HEK293 (cell line): ENCODE results near the gene RSU1.

ENCODE experiments used
- CTCF ChIA-PET: fragments of 350-600 bp; formaldehyde crosslinking; extraction: SDS; loops from one replicate; lab custom pipeline; 2021; ENCODE audit warnings: antibody characterized with exemption; lab: Yijun Ruan, JAX
- POLR2A ChIA-PET: fragments of 300-600 bp; formaldehyde crosslinking; extraction: SDS; loops from one replicate; lab custom pipeline; 2020; ENCODE audit warnings: antibody characterized with exemption, inconsistent platforms; lab: Yijun Ruan, JAX
- H3K27ac ChIP-seq: fragments of 200-500 bp; sonication (Bioruptor generic); 2 replicates; pipeline ENCODE4 v1.5.1; 2014; ENCODE audit warnings: low read depth, low read length, control low read depth, inconsistent platforms; ENCODE audit errors: extremely low read depth
- H3K36me3 ChIP-seq, 2 experiments: fragments of 200-500 bp in 1 of 2; sonication (Bioruptor generic) in 1 of 2; 1 replicate in 1 of 2; 2 replicates in 1 of 2; pipeline ENCODE4 v1.5.1; 2014 to 2017; ENCODE audit warnings: inconsistent platforms in 2 of 2, low read length in 2 of 2; ENCODE audit not compliant: control insufficient read depth in 2 of 2, insufficient read depth in 1 of 2
- H3K4me1 ChIP-seq: fragments of 200-500 bp; sonication (Bioruptor generic); 2 replicates; pipeline ENCODE4 v1.5.1; 2014; ENCODE audit warnings: mild to moderate bottlenecking, low read length, inconsistent platforms; ENCODE audit not compliant: control insufficient read depth, insufficient read depth
- H3K4me3 ChIP-seq: 2 replicates; pipeline ENCODE4 v1.5.1; 2011; ENCODE audit warnings: low read depth, mild to moderate bottlenecking, control low read depth, low read length, moderate library complexity
- H3K9me3 ChIP-seq: fragments of 200-500 bp; sonication (Bioruptor generic); 2 replicates; pipeline ENCODE4 v1.5.1; 2014; ENCODE audit warnings: low read depth, low read length, inconsistent platforms; ENCODE audit not compliant: control insufficient read depth, insufficient read depth
- ATF2 ChIP-seq: fragments of 450-650 bp; formaldehyde crosslinking; IDR thresholded peaks from 2 replicates; pipeline ENCODE4 v1.5.1; 2016; ENCODE audit warnings: missing biosample characterization, missing genetic modification characterization, low read depth
- BCL11A ChIP-seq: fragments of 450-650 bp; formaldehyde crosslinking; IDR thresholded peaks from 2 replicates; pipeline ENCODE4 v1.5.1; 2016; ENCODE audit warnings: low read depth, missing biosample characterization, missing genetic modification characterization
- BCL6B ChIP-seq: fragments of 450-650 bp; formaldehyde crosslinking; IDR thresholded peaks from 2 replicates; pipeline ENCODE4 v1.5.1; 2017; ENCODE audit warnings: missing biosample characterization, missing genetic modification characterization
- FEZF1 ChIP-seq: fragments of 450-650 bp; formaldehyde crosslinking; IDR thresholded peaks from 2 replicates; pipeline ENCODE4 v1.5.1; 2016; ENCODE audit warnings: missing biosample characterization, missing genetic modification characterization
- GLI4 ChIP-seq: fragments of 450-650 bp; formaldehyde crosslinking; IDR thresholded peaks from 2 replicates; pipeline ENCODE4 v1.5.1; 2016; ENCODE audit warnings: missing biosample characterization, missing genetic modification characterization
- GLIS2 ChIP-seq: fragments of 450-650 bp; formaldehyde crosslinking; IDR thresholded peaks from 2 replicates; pipeline ENCODE4 v1.5.1; 2016; ENCODE audit warnings: missing biosample characterization, missing genetic modification characterization
- KLF16 ChIP-seq: fragments of 450-650 bp; formaldehyde crosslinking; IDR thresholded peaks from 2 replicates; pipeline ENCODE4 v1.5.1; 2017; ENCODE audit warnings: missing biosample characterization, missing genetic modification characterization
- PRDM6 ChIP-seq: fragments of 450-650 bp; formaldehyde crosslinking; IDR thresholded peaks from 2 replicates; pipeline ENCODE4 v1.5.1; 2017; ENCODE audit warnings: missing biosample characterization, missing genetic modification characterization
- ZEB2 ChIP-seq: fragments of 450-650 bp; formaldehyde crosslinking; IDR thresholded peaks from 2 replicates; pipeline ENCODE4 v1.5.1; 2016; ENCODE audit warnings: missing biosample characterization, missing genetic modification characterization
- ZFP41 ChIP-seq: fragments of 450-650 bp; formaldehyde crosslinking; IDR thresholded peaks from 2 replicates; pipeline ENCODE4 v1.5.1; 2016; ENCODE audit warnings: missing biosample characterization, missing genetic modification characterization, borderline replicate concordance
- ZNF175 ChIP-seq: fragments of 450-650 bp; formaldehyde crosslinking; IDR thresholded peaks from 2 replicates; pipeline ENCODE4 v1.5.1; 2016; ENCODE audit warnings: missing biosample characterization, missing genetic modification characterization
- ZNF184 ChIP-seq: fragments of 450-650 bp; IDR thresholded peaks from 2 replicates; pipeline ENCODE4 v1.5.1; 2018; ENCODE audit warnings: missing biosample characterization, mild to moderate bottlenecking, missing genetic modification characterization
- ZNF19 ChIP-seq: fragments of 450-650 bp; formaldehyde crosslinking; IDR thresholded peaks from 2 replicates; pipeline ENCODE4; 2016; ENCODE audit warnings: missing biosample characterization, missing genetic modification characterization, low read depth
- ZNF202 ChIP-seq: fragments of 450-650 bp; formaldehyde crosslinking; IDR thresholded peaks from 2 replicates; pipeline ENCODE4 v1.5.1; 2016; ENCODE audit warnings: missing biosample characterization, missing genetic modification characterization, borderline replicate concordance
- ZNF266 ChIP-seq: fragments of 450-650 bp; formaldehyde crosslinking; IDR thresholded peaks from 2 replicates; pipeline ENCODE4 v1.5.1; 2016; ENCODE audit warnings: missing biosample characterization, missing genetic modification characterization, low read depth
- ZNF350 ChIP-seq: fragments of 450-650 bp; formaldehyde crosslinking; IDR thresholded peaks from 2 replicates; pipeline ENCODE4 v1.5.0; 2017; ENCODE audit warnings: missing biosample characterization, mild to moderate bottlenecking, missing genetic modification characterization
- ZNF354C ChIP-seq: fragments of 450-650 bp; formaldehyde crosslinking; IDR thresholded peaks from 2 replicates; pipeline ENCODE4 v1.5.1; 2016; ENCODE audit warnings: missing biosample characterization, missing genetic modification characterization, low read depth, borderline replicate concordance
- ZNF362 ChIP-seq: fragments of 450-650 bp; formaldehyde crosslinking; IDR thresholded peaks from 2 replicates; pipeline ENCODE4 v1.5.1; 2016; ENCODE audit warnings: missing biosample characterization, missing genetic modification characterization
- ZNF366 ChIP-seq: fragments of 450-650 bp; formaldehyde crosslinking; conservative IDR thresholded peaks from 2 replicates; pipeline ENCODE4 v1.5.1; 2016; ENCODE audit warnings: missing biosample characterization, missing genetic modification characterization
- ZNF404 ChIP-seq: fragments of 450-650 bp; formaldehyde crosslinking; IDR thresholded peaks from 2 replicates; pipeline ENCODE4 v1.5.1; 2017; ENCODE audit warnings: missing biosample characterization, missing genetic modification characterization
- ZNF521 ChIP-seq: fragments of 450-650 bp; formaldehyde crosslinking; IDR thresholded peaks from 2 replicates; pipeline ENCODE4 v1.5.1; 2017; ENCODE audit warnings: missing biosample characterization, mild to moderate bottlenecking, missing genetic modification characterization
- ZNF623 ChIP-seq: fragments of 450-650 bp; formaldehyde crosslinking; IDR thresholded peaks from 2 replicates; pipeline ENCODE4 v1.5.1; 2016; ENCODE audit warnings: missing biosample characterization, missing genetic modification characterization
- ZNF654 ChIP-seq: fragments of 450-650 bp; formaldehyde crosslinking; IDR thresholded peaks from 2 replicates; pipeline ENCODE4 v1.5.1; 2016; ENCODE audit warnings: low read depth, missing biosample characterization, missing genetic modification characterization

RSU1 gene

GRCh38 chr10:16686054-16686902 is 130.9 kb downstream of the RSU1 start (continued):
- no peak for TF ChIP-seq ZNF202 (tag by site-specific recombination)
- TF ChIP-seq FEZF1 (tag by site-specific recombination), result peak; percentile 99
- TF ChIP-seq ZNF654 (tag by site-specific recombination), result no peak
- no peak for TF ChIP-seq ZNF404 (tag by site-specific recombination)
- TF ChIP-seq ZNF175, result no peak
- no peak for TF ChIP-seq ZNF623
- peak; percentile 75; the same call in 1 of the 2 replicates for TF ChIP-seq ZNF19
- TF ChIP-seq ZNF521 (tag by site-specific recombination), result no peak
- TF ChIP-seq GLIS2 (tag by site-specific recombination), result no peak
- TF ChIP-seq ZNF350 (tag by site-specific recombination), result no peak
- peak; percentile 91 for TF ChIP-seq BCL6B (tag by site-specific recombination)
- peak; percentile 85 for TF ChIP-seq PRDM6 (tag by site-specific recombination)
- TF ChIP-seq ZNF366, result peak; percentile 71
- peak; percentile 69 for TF ChIP-seq ZEB2
- no peak for TF ChIP-seq ZNF354C
- TF ChIP-seq KLF16 (tag by site-specific recombination), result peak; percentile 39; the same call in 1 of the 2 replicates
- TF ChIP-seq ZNF362 (tag by site-specific recombination), result no peak

- ChIA-PET CTCF (interaction anchor here (0.6 kb wide), 1 partner anchor 8 kb away, joined by 5 read pairs; no protein-coding TSS in a partner anchor), POLR2A (no interaction called here)
- Histone ChIP-seq H3K4me1 (peaks cover 13% of the 10 kb centered on the region), H3K27ac (no peak overlapping the region), H3K4me3 (no peak overlapping the region), H3K36me3 (no peaks in the 10 kb centered on the region), H3K9me3 (no peaks in the 10 kb centered on the region)
- TF ChIP-seq GLI4 (tag by site-specific recombination), result no peak
- TF ChIP-seq, all 188 proteins: peak for 0
Observed at GRCh38 chr10:16685551-16685950, 131.7 kb downstream of the RSU1 start.

GRCh38 chr10:16681521-16681920 is 135.7 kb downstream of the RSU1 start:
- TF ChIP-seq ZNF354C, result no peak
- TF ChIP-seq BCL11A (tag by site-specific recombination), result no peak
- TF ChIP-seq ZNF521 (tag by site-specific recombination), result no peak
- TF ChIP-seq ZNF266, result no peak
- TF ChIP-seq ZNF184, result no peak
- TF ChIP-seq ZFP41 (tag by site-specific recombination), result no peak
- TF ChIP-seq ATF2, result 0 out of 2 replicates have a peak, but pooled peaks have one; percentile 30
- TF ChIP-seq, all 188 proteins: peak for 1
- no peaks in the 10 kb centered on the region for H3K36me3 ChIP-seq
- H3K4me3 ChIP-seq, result no peak overlapping the region
- H3K27ac ChIP-seq, result no peak overlapping the region
- ChIA-PET CTCF (no interaction called here), POLR2A (no interaction called here)
- no peaks in the 10 kb centered on the region for H3K9me3 ChIP-seq
- H3K4me1 ChIP-seq, result peaks cover 4% of the 10 kb centered on the region; the same call in 1 of the 2 replicates
